DMS53 (cell line): ENCODE data around the gene PTX4.

ENCODE experiments used
- DNase-seq: peaks from one replicate; lab custom pipeline; 2025; lab: John Stamatoyannopoulos, UW

The PTX4 gene

GRCh38 chr16:1443980-1444729 lies 44.6 kb downstream of the PTX4 start, which contains the start of gene CCDC154:
Gene CCDC154, minus strand, starts transcription at chr16:1444556. Its CDS starts 234 bp downstream, at chr16:1444322.
- DNase-seq = no peak

DNA sequence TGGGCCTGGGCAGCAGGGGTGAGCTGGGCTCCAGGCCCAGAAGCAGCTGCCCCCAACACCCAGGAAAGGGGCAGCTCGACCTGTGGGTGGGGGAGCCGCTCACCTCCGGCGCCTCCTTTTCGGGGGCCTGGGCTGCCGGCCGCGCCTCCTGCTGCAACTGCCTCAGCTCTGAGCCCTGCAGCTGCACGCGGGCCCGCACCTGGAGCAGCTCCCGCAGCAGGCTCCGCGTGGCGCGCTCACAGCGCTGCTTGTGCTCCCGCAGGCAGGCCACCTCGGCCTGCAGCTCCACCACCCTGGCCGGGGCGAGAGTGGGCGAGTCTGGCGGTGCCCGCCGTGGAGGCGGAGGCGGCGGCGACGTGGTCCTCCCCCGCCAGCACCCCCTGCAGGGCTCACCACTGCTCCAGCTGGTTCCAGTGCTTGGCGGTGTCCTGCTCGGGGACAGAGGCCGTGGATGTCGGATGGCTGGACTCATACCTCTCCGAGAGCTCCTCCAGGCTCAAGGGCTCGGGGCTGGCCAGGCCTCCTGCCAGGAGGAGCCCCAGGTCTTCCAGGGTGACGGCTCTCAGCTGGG lies 45.3 kb downstream of the PTX4 start:
- DNase-seq = no peak

DNA sequence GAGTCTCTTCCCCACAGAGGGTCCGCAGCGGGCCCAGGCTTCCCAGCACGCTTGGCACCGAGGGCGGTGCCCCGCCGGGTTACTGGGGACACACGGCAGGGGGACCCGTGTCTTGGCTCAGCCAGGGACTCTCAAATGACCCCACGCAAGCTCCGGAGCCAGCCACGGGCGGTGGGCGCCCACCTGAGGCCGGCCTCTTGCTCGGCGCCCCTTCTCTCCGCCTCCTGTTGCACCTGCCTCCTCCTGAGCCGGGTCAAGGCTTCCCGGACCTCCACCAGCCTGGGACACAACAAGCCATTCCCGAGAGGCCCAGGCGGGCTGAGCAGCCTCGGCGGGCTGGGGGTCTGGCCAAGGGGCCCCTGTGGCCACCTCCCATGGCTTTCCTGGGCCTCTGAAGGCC lies 46.0 kb downstream of the PTX4 start:
- no peak for DNase-seq

DNA sequence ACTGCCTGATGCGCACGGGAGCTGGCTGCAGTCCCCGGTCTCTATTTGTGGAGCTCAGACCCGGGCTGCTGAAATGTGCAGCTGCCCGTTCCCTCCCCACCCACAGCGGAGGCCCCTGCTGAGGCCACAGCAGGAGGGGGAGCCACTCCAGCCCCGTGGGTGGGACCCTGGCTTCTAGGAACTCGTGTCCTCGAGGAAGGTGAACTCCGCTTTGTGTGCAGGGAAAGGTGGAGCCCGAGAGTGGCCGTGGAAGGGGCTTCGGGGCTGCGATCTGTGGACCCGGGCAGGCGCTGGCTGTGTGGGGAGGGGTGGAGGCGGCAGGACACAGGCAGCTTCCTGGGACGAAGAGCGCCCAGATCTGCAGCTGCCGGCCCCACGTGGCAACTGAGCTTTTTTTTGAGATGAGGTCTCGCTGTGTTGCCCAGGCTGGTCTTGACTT lies 47.3 kb downstream of the PTX4 start:
- no peak for DNase-seq

GRCh38 chr16:1439699-1440074 lies 49.1 kb downstream of the PTX4 start:
- peak; percentile 85 for DNase-seq

DNA sequence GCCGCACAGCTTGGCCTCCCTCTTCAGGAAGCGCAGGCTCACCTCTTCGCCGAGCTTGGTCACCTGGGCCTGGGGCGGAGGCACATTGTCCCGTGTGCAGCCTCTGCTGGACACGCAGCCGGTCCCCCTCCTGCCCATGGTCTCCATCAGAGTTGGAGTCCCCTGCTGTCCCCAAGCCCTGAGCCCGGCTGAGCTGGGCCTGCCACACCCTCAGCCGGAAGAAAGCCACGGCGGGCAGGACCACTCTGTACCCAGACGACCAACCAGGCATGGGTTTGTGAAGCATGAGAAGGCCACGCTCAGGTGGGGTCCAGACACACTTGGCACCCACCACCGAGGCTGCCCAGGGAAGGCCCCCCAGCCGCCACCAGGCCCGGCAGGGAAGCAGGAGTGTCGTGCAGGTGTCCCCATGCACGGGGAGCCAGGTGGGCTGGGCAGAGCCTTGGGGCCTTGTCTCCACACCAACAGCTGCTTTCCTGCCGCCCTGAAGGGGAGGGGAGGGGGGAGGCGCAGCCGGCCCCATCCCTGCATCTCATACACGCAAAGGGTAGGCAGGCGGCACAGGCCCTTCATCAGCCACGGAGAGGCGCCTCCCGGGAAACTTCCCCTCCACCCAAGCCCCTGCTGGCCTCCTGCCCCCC lies 49.6 kb downstream of the PTX4 start:
- DNase-seq = peak; percentile 89

- DNase-seq = peak; percentile 84
Observed at GRCh38 chr16:1438229-1439057, 50.3 kb downstream of the PTX4 start.

- DNase-seq = peak; percentile 89
Observed at GRCh38 chr16:1437606-1438005, 51.1 kb downstream of the PTX4 start.

GRCh38 chr16:1436731-1437355 lies 51.9 kb downstream of the PTX4 start:
- peak; percentile 88 for DNase-seq

GRCh38 chr16:1435921-1436697 lies 52.6 kb downstream of the PTX4 start:
- DNase-seq = peak; percentile 89
